Panc1 (cell line): ENCODE data around the gene PTS. TPM values are rescaled to one million over a fixed set of nuclear protein-coding genes. Genes with fewer than 3 reads are reported as not detected.

Source experiments
- ATAC-seq: fragments of 200-7000 bp; cut with Tn5 transposase; 2 replicates; pipeline ENCODE4 v1.9.1; 2020; ENCODE audit warnings: mild to moderate bottlenecking, moderate library complexity
- BruUV-seq: library from RNA; stranded (reverse); fragments of 400-500 nt; replicated peaks from 2 replicates; lab custom pipeline; 2021; lab: Mats Ljungman, UMichigan
- CTCF ChIA-PET: fragments of 300-600 bp; sonication (Branson Sonifier 250); formaldehyde crosslinking; loops from one replicate; lab custom pipeline; 2022; ENCODE audit warnings: antibody characterized with exemption; lab: Charles Lee
- POLR2A ChIA-PET: fragments of 300-600 bp; sonication (Branson Sonifier 250); formaldehyde crosslinking; loops from one replicate; lab custom pipeline; 2022; ENCODE audit warnings: antibody characterized with exemption; lab: Charles Lee
- DNase-seq: peaks from one replicate; pipeline ENCODE4 v3.0.0-alpha.2; 2010; ENCODE audit warnings: low read depth, low spot score
- H3K27ac ChIP-seq: 2 replicates; pipeline ENCODE4 v1.5.1; 2011; ENCODE audit warnings: mild to moderate bottlenecking, low read length, inconsistent platforms
- H3K27me3 ChIP-seq: fragments of 200-500 bp; sonication (Bioruptor generic); 2 replicates; pipeline ENCODE4 v1.6.0; 2014; ENCODE audit warnings: low read length, inconsistent platforms; ENCODE audit not compliant: control insufficient read depth, insufficient read depth
- H3K36me3 ChIP-seq: fragments of 200-500 bp; sonication (Bioruptor generic); 2 replicates; pipeline ENCODE4 v1.5.1; 2014; ENCODE audit warnings: inconsistent platforms, mild to moderate bottlenecking, low read length, moderate library complexity; ENCODE audit not compliant: control insufficient read depth, insufficient read depth
- H3K4me1 ChIP-seq: 2 replicates; pipeline ENCODE4 v1.5.1; 2011; ENCODE audit warnings: inconsistent platforms, mild to moderate bottlenecking, low read length, moderate library complexity; ENCODE audit not compliant: control insufficient read depth, insufficient read depth
- H3K4me3 ChIP-seq, 2 experiments: 2 replicates each; pipeline ENCODE4 v1.5.1; 2011 to 2012; ENCODE audit warnings: low read depth in 2 of 2, low read length in 2 of 2, mild to moderate bottlenecking in 2 of 2, inconsistent platforms in 1 of 2, moderate library complexity in 1 of 2
- H3K9me3 ChIP-seq: fragments of 200-500 bp; sonication (Bioruptor generic); 2 replicates; pipeline ENCODE4 v1.5.1; 2014; ENCODE audit warnings: low read depth, mild to moderate bottlenecking, inconsistent platforms, low read length, moderate library complexity; ENCODE audit not compliant: control insufficient read depth, insufficient read depth
- CTCF ChIP-seq: fragments of 450-650 bp; IDR thresholded peaks from 2 replicates; pipeline ENCODE4 v1.5.1; 2017; ENCODE audit warnings: mild to moderate bottlenecking
- POLR2AphosphoS5 ChIP-seq: IDR thresholded peaks from 2 replicates; pipeline ENCODE4 v1.6.1; 2012; ENCODE audit warnings: mild to moderate bottlenecking, low read depth, low read length, moderate library complexity
- SIN3A ChIP-seq: IDR thresholded peaks from 2 replicates; pipeline ENCODE4 v1.6.1; 2012; ENCODE audit warnings: low read depth, mild to moderate bottlenecking, low read length, moderate library complexity, borderline replicate concordance; ENCODE audit not compliant: insufficient read depth
- TCF7L2 ChIP-seq: IDR thresholded peaks from 2 replicates; pipeline ENCODE4 v1.6.1; 2011; ENCODE audit warnings: mild to moderate bottlenecking, low read depth, low read length, inconsistent platforms
- in situ Hi-C: cut with HindIII; loops from 2 replicates; pipeline ENCODE4 v1.10.0; 2016; ENCODE audit warnings: low sequenced_read_pairs, low pct_unique_long_range_greater_than_20kb
- intact Hi-C: fragments of 100-400 bp; cut with micrococcal nuclease; formaldehyde crosslinking; loops from one replicate; pipeline ENCODE4 v1.10.0; 2022; ENCODE audit not compliant: unreplicated experiment
- total RNA-seq: library from RNA; stranded (reverse); gene quantifications from one replicate; pipeline ENCODE4 v1.2.1, GENCODE V29; 2021; ENCODE audit not compliant: unreplicated experiment
- TF ChIP-seq, protein P1 (sequence below), 2 experiments: IDR thresholded peaks; 2 replicates each; pipeline ENCODE4 v1.6.1; 2011 to 2012; ENCODE audit warnings: low read depth in 2 of 2, control low read depth in 1 of 2, low read length in 1 of 2, mild to moderate bottlenecking in 1 of 2, moderate library complexity in 1 of 2; ENCODE audit not compliant: insufficient read depth in 1 of 2

PTS gene
- total RNA-seq, 1 experiment from 2014 or later: 64.2 TPM

GRCh38 chr11:112178428-112178827 lies 47.8 kb upstream of the PTS start:
- H3K27ac ChIP-seq: no peak overlapping the region
- no peaks in the 10 kb centered on the region for H3K27me3 ChIP-seq
- BruUV-seq: no TSS peak
- intact Hi-C loops: no loop called here
- no peak for DNase-seq
- no peak for ATAC-seq
- no peaks in the 10 kb centered on the region for H3K9me3 ChIP-seq
- POLR2A ChIA-PET: interaction anchor here (0.7 kb wide), 1 partner anchor 1311 kb away, joined by 6 read pairs; no protein-coding TSS in a partner anchor
- TF ChIP-seq CTCF (no peak), SIN3A (no peak), POLR2AphosphoS5 (no peak), TCF7L2 (no peak)
- TF ChIP-seq, protein P1, sequence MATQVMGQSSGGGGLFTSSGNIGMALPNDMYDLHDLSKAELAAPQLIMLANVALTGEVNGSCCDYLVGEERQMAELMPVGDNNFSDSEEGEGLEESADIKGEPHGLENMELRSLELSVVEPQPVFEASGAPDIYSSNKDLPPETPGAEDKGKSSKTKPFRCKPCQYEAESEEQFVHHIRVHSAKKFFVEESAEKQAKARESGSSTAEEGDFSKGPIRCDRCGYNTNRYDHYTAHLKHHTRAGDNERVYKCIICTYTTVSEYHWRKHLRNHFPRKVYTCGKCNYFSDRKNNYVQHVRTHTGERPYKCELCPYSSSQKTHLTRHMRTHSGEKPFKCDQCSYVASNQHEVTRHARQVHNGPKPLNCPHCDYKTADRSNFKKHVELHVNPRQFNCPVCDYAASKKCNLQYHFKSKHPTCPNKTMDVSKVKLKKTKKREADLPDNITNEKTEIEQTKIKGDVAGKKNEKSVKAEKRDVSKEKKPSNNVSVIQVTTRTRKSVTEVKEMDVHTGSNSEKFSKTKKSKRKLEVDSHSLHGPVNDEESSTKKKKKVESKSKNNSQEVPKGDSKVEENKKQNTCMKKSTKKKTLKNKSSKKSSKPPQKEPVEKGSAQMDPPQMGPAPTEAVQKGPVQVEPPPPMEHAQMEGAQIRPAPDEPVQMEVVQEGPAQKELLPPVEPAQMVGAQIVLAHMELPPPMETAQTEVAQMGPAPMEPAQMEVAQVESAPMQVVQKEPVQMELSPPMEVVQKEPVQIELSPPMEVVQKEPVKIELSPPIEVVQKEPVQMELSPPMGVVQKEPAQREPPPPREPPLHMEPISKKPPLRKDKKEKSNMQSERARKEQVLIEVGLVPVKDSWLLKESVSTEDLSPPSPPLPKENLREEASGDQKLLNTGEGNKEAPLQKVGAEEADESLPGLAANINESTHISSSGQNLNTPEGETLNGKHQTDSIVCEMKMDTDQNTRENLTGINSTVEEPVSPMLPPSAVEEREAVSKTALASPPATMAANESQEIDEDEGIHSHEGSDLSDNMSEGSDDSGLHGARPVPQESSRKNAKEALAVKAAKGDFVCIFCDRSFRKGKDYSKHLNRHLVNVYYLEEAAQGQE (IDR thresholded peaks at IDR 0.05; ENCODE audit: insufficient read depth in 1 of 2, low read depth in 2 of 2, low read length in 1 of 2): no peak
- H3K4me3 ChIP-seq: no peak overlapping the region
- CTCF ChIA-PET: interaction anchor here (0.7 kb wide), 1 partner anchor 18 kb away, joined by 5 read pairs; no protein-coding TSS in a partner anchor
- H3K36me3 ChIP-seq: no peaks in the 10 kb centered on the region
- in situ Hi-C loops: no loop called here
- H3K4me1 ChIP-seq: peaks cover 11% of the 10 kb centered on the region

GRCh38 chr11:112178936-112179335 lies 47.3 kb upstream of the PTS start:
- TF ChIP-seq TCF7L2 (no peak), SIN3A (no peak), POLR2AphosphoS5 (no peak), CTCF (no peak)
- TF ChIP-seq, protein P1 (IDR thresholded peaks at IDR 0.05; ENCODE audit: insufficient read depth in 1 of 2, low read depth in 2 of 2, low read length in 1 of 2): no peak
- Histone ChIP-seq H3K4me1 (peaks cover 11% of the 10 kb centered on the region), H3K36me3 (no peaks in the 10 kb centered on the region), H3K27me3 (no peaks in the 10 kb centered on the region), H3K4me3 (no peak overlapping the region), H3K9me3 (no peaks in the 10 kb centered on the region), H3K27ac (no peak overlapping the region)
- ATAC-seq (no peak), DNase-seq (no peak)
- BruUV-seq: no TSS peak
- intact Hi-C loops (no loop called here), in situ Hi-C loops (no loop called here)
- POLR2A ChIA-PET: no interaction called here
- CTCF ChIA-PET: no interaction called here
